Upper lobe of right lung (tissue), 1 donor: ENCODE results near the gene TMEM72. TPM values are rescaled to one million over a fixed set of nuclear protein-coding genes. Genes with fewer than 3 reads are reported as not detected.

Experiments
- ATAC-seq: fragments of 200-7000 bp; cut with Tn5 transposase; one replicate; pipeline ENCODE4 v1.9.1; 2020; ENCODE audit warnings: mild to moderate bottlenecking, moderate library complexity
- DNase-seq: peaks from one replicate; pipeline ENCODE4 v3.0.0-alpha.2; 2020
- H3K27ac ChIP-seq: fragments of 200-600 bp; one replicate; pipeline ENCODE4 v1.8.0; 2022
- H3K27me3 ChIP-seq: fragments of 200-600 bp; one replicate; pipeline ENCODE4 v1.8.0; 2022; ENCODE audit warnings: mild to moderate bottlenecking
- H3K36me3 ChIP-seq: fragments of 200-600 bp; one replicate; pipeline ENCODE4 v1.8.0; 2022
- H3K4me1 ChIP-seq: fragments of 200-600 bp; one replicate; pipeline ENCODE4 v1.8.0; 2022
- H3K4me3 ChIP-seq: fragments of 200-600 bp; one replicate; pipeline ENCODE4 v1.8.0; 2022; ENCODE audit warnings: mild to moderate bottlenecking
- H3K9me3 ChIP-seq: fragments of 200-600 bp; one replicate; pipeline ENCODE4 v1.8.0; 2022
- CTCF ChIP-seq: fragments of 200-600 bp; IDR thresholded peaks from one replicate; pipeline ENCODE4 v1.8.0; 2022; ENCODE audit warnings: antibody characterized with exemption
- intact Hi-C: fragments of 100-400 bp; cut with DNase I; formaldehyde crosslinking; loops from one replicate; pipeline ENCODE4 v1.11.0; 2022
- total RNA-seq: library from RNA; stranded (reverse); fragmentation: NEBNext Ultra II Directional; extraction: Animal tissue kit (Norgen Biotek cat#: 25700); gene quantifications from one replicate; pipeline ENCODE4 v1.2.1, GENCODE V29; 2021
- donor health status: DM: no; HTN: yes; CAD: no; lungs with severe emphysema.

The TMEM72 gene
- total RNA-seq, 1 donor from 2014 or later: not detected

GRCh38 chr10:44897049-44897448 lies 14.1 kb upstream of the TMEM72 start:
- Histone ChIP-seq H3K36me3 (no peaks in the 10 kb centered on the region), H3K27ac (no peak overlapping the region), H3K4me1 (no peaks in the 10 kb centered on the region), H3K9me3 (no peaks in the 10 kb centered on the region), H3K4me3 (no peak overlapping the region), H3K27me3 (no peaks in the 10 kb centered on the region)
- no peak for TF ChIP-seq CTCF
- intact Hi-C loops: no loop called here
- no peak for DNase-seq
- no peak for ATAC-seq

GRCh38 chr10:44898665-44899064 lies 12.5 kb upstream of the TMEM72 start:
- Histone ChIP-seq H3K27me3 (no peaks in the 10 kb centered on the region), H3K9me3 (no peaks in the 10 kb centered on the region), H3K4me1 (no peaks in the 10 kb centered on the region), H3K27ac (no peak overlapping the region), H3K4me3 (no peak overlapping the region), H3K36me3 (no peaks in the 10 kb centered on the region)
- intact Hi-C loops: no loop called here
- DNase-seq: no peak
- TF ChIP-seq CTCF: no peak
- no peak for ATAC-seq

- no peak for TF ChIP-seq CTCF
- intact Hi-C loops: no loop called here
- Histone ChIP-seq H3K27me3 (no peaks in the 10 kb centered on the region), H3K4me1 (no peaks in the 10 kb centered on the region), H3K27ac (no peak overlapping the region), H3K9me3 (no peaks in the 10 kb centered on the region), H3K4me3 (no peak overlapping the region), H3K36me3 (no peaks in the 10 kb centered on the region)
- no peak for DNase-seq
- no peak for ATAC-seq
Measured at GRCh38 chr10:44899450-44900080, 11.6 kb upstream of the TMEM72 start.

- no peak for DNase-seq
- ATAC-seq: no peak
- intact Hi-C loops: no loop called here
Measured at GRCh38 chr10:44902941-44903545, 8.1 kb upstream of the TMEM72 start.

GRCh38 chr10:44906486-44906885 lies 4.7 kb upstream of the TMEM72 start:
- no peak for ATAC-seq
- H3K9me3 ChIP-seq: no peaks in the 10 kb centered on the region
- H3K27me3 ChIP-seq: no peaks in the 10 kb centered on the region
- intact Hi-C loops: no loop called here
- no peak overlapping the region for H3K27ac ChIP-seq
- H3K4me1 ChIP-seq: peaks cover 3% of the 10 kb centered on the region
- TF ChIP-seq CTCF: no peak
- H3K36me3 ChIP-seq: no peaks in the 10 kb centered on the region
- no peak for DNase-seq
- no peak overlapping the region for H3K4me3 ChIP-seq

More at GRCh38 chr10:44902941-44903545, 8.1 kb upstream of the TMEM72 start:
- H3K4me3 ChIP-seq: no peak overlapping the region
- H3K4me1 ChIP-seq: no peaks in the 10 kb centered on the region
- H3K27me3 ChIP-seq: no peaks in the 10 kb centered on the region
- no peak overlapping the region for H3K27ac ChIP-seq
- H3K9me3 ChIP-seq: no peaks in the 10 kb centered on the region
- no peak for TF ChIP-seq CTCF
- no peaks in the 10 kb centered on the region for H3K36me3 ChIP-seq
